AG09319 (cell line): ENCODE data around the gene SCART1.

ENCODE experiments used
- DNase-seq: peaks from one replicate; pipeline ENCODE4 v3.0.0-alpha.2; 2010; ENCODE audit warnings: low read depth; ENCODE audit errors: extremely low read depth
- CTCF ChIP-seq: IDR thresholded peaks from 2 replicates; pipeline ENCODE4 v1.5.1; 2011; ENCODE audit warnings: low read depth, mild to moderate bottlenecking, inconsistent platforms, low read length, moderate library complexity

Gene SCART1

GRCh38 chr10:133475425-133475734, 21.6 kb downstream of the SCART1 start:
- TF ChIP-seq CTCF = no peak
- no peak for DNase-seq

GRCh38 chr10:133475821-133476640, 22.3 kb downstream of the SCART1 start:
- TF ChIP-seq CTCF = no peak
- no peak for DNase-seq

GRCh38 chr10:133476641-133476990, 22.9 kb downstream of the SCART1 start:
- DNase-seq = no peak
- no peak for TF ChIP-seq CTCF

- DNase-seq = no peak
Observed at GRCh38 chr10:133481086-133481643, 27.4 kb downstream of the SCART1 start.

GRCh38 chr10:133481657-133482056, 27.9 kb downstream of the SCART1 start:
- no peak for DNase-seq
- no peak for TF ChIP-seq CTCF

More at GRCh38 chr10:133481086-133481643, 27.4 kb downstream of the SCART1 start:
- TF ChIP-seq CTCF = no peak

GRCh38 chr10:133484818-133485217, 31.1 kb downstream of the SCART1 start:
- TF ChIP-seq CTCF = no peak

GRCh38 chr10:133487085-133487484, 33.3 kb downstream of the SCART1 start:
- no peak for TF ChIP-seq CTCF
- DNase-seq = no peak

More at GRCh38 chr10:133484818-133485217, 31.1 kb downstream of the SCART1 start:
- no peak for DNase-seq
